Measurements from ENCODE around the gene PRKCZ.

PRKCZ gene

DNA sequence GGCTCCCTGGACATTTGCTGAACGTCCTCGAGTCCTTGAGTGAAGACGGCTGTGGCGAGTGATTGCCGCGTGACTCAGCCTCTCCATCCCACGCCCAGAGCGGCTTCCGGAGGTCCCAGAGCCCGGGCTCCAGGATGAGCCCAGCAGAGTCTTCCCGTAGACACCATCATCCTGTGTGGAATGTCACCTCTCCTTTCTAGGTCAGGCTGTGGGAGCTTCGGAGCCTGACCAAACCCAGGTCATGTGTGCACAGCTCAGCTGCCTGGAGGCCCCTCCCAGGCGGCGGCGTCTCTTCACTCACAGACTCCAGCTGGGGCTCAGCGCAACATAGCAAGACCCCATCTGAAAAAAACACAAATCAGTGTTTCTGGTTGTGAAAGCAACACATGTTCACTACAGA lies 38.2 kb downstream of the PRKCZ start:
- Histone ChIP-seq H3K9ac (no peak overlapping the region), H3K79me2 (no peaks in the 10 kb centered on the region), H2AFZ (no peak overlapping the region), H3K4me1 (no peaks in the 10 kb centered on the region), H3K36me3 (ENCODE audit: control insufficient read depth, insufficient read depth, low read length) (no peaks in the 10 kb centered on the region), H3K9me3 (ENCODE audit: control insufficient read depth, low read length) (no peaks in the 10 kb centered on the region), H3K27ac (no peak overlapping the region), H3K27me3 (ENCODE audit: control insufficient read depth, insufficient read depth, low read length) (no peaks in the 10 kb centered on the region), H3K4me3 (ENCODE audit: low read depth, low read length) (no peak overlapping the region), H3K4me2 (ENCODE audit: low read length) (no peak overlapping the region)
- TF ChIP-seq, protein P1, sequence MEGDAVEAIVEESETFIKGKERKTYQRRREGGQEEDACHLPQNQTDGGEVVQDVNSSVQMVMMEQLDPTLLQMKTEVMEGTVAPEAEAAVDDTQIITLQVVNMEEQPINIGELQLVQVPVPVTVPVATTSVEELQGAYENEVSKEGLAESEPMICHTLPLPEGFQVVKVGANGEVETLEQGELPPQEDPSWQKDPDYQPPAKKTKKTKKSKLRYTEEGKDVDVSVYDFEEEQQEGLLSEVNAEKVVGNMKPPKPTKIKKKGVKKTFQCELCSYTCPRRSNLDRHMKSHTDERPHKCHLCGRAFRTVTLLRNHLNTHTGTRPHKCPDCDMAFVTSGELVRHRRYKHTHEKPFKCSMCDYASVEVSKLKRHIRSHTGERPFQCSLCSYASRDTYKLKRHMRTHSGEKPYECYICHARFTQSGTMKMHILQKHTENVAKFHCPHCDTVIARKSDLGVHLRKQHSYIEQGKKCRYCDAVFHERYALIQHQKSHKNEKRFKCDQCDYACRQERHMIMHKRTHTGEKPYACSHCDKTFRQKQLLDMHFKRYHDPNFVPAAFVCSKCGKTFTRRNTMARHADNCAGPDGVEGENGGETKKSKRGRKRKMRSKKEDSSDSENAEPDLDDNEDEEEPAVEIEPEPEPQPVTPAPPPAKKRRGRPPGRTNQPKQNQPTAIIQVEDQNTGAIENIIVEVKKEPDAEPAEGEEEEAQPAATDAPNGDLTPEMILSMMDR (IDR thresholded peaks at IDR 0.05), result no peak

DNA sequence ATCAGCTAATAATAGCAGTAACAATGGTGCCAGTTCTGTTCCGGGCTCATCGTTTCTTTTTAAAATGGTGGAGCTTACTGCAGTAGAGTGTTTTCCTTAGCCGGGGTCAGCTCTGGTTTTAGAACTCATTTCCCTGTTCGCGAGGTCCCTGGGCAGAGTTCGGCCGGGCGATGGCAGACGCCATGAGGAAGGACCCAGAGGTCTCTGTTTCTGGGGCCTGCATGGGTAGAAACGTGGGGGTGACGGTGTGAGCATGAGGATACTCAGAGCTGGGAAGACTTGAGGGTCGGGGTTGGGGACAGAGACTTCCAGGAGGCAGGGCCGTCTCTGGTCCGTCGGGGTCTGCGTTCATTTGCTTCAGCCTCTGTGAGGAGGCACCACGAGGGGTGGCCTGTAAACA lies 38.8 kb downstream of the PRKCZ start:
- no peaks in the 10 kb centered on the region for H3K79me2 ChIP-seq
- H3K4me3 ChIP-seq (ENCODE audit: low read depth, low read length), result no peak overlapping the region
- no peaks in the 10 kb centered on the region for H3K4me1 ChIP-seq
- no peak overlapping the region for H3K27ac ChIP-seq
- no peak overlapping the region for H3K9ac ChIP-seq
- no peaks in the 10 kb centered on the region for H3K27me3 ChIP-seq (ENCODE audit: control insufficient read depth, insufficient read depth, low read length)
- H3K36me3 ChIP-seq (ENCODE audit: control insufficient read depth, insufficient read depth, low read length), result no peaks in the 10 kb centered on the region
- H3K4me2 ChIP-seq (ENCODE audit: low read length), result no peak overlapping the region
- TF ChIP-seq, protein P1 (IDR thresholded peaks at IDR 0.05), result no peak
- no peaks in the 10 kb centered on the region for H3K9me3 ChIP-seq (ENCODE audit: control insufficient read depth, low read length)
- H2AFZ ChIP-seq, result no peak overlapping the region

DNA sequence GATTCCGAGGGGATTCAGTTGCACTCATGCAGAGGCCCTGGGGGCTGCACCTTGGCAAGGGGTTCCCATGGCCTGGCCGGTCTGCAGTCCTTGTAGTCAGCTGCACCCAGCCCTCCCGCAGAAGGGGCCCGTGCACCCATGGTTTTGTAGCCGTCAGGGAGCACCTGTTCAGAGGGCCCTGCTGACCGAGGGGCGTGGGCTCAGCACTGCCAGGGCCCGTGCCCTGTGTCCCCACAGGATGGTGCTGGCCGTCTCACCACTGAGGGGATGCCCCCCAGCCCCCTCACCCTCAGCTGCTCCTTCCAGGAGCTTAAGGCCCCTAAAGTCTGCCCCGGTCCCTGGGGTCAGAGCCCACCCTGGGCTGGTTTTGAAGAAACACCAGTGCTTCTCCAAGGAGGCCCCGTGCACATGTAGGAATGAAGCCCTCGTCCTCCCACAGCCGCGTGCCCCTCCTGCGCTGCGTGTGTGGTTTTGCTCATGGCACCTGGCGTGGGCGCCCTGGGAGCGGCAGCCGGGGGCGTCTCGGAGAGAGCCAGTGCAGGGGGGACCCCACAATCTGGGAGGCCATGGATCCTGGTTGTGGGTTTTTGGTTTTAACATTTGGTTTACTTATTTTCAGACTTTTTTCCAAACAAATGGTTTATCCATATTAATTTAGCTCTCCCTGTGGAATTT lies 40.1 kb downstream of the PRKCZ start:
- no peaks in the 10 kb centered on the region for H3K4me1 ChIP-seq
- H3K4me2 ChIP-seq (ENCODE audit: low read length), result no peak overlapping the region
- no peaks in the 10 kb centered on the region for H3K27me3 ChIP-seq (ENCODE audit: control insufficient read depth, insufficient read depth, low read length)
- no peak overlapping the region for H3K4me3 ChIP-seq (ENCODE audit: low read depth, low read length)
- H2AFZ ChIP-seq, result no peak overlapping the region
- TF ChIP-seq, protein P1 (IDR thresholded peaks at IDR 0.05), result no peak
- no peak overlapping the region for H3K27ac ChIP-seq
- no peaks in the 10 kb centered on the region for H3K79me2 ChIP-seq
- H3K9me3 ChIP-seq (ENCODE audit: control insufficient read depth, low read length), result no peaks in the 10 kb centered on the region
- H3K36me3 ChIP-seq (ENCODE audit: control insufficient read depth, insufficient read depth, low read length), result no peaks in the 10 kb centered on the region
- no peak overlapping the region for H3K9ac ChIP-seq

DNA sequence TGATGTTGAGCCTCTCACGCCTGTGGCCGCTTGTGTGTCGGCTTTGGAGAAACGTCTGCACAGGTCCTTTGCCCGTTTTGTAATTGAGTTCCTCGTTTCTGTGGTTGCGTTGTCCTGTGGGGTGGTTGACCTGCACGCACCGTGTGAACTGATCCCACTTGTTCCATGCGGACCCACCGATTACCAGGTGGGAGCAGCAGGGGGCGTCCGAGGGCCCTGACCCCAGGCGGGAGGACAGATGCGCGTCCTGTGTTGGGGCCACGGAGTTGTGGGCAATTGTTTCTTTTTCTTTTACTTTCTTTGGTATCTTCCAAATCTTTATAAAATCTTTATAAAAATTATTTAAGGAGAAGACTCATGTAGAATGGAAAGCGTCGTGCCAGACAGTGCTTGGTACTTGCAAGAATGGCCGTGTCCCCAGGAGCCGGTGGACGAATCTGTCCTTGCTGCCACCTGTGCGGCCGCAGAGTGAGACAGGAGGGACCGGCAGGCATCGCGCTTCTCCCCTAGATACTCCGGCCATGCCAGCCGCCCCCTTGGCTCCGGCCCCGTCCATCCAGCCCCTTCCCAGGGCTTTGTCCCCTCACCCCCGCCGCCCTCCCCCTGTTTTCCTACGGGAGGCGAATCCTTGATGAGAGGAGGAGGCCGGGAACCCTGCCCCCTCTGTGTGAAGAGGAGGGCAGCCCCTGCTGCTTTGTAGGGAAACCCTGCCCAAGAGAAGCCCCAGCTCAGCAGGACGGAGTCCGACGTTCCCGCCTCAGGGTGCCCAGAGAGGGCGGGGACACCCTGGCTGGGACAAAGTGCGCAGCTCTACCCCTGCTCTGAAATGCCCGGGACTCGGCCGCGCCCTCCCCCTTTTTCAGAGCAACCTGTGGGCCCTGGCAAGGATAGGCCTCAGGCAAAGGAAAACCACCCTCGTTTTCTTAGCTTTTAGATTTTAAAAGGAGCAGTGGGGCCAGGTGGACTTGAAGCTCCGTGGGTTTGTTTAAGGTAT lies 41.7 kb downstream of the PRKCZ start:
- Histone ChIP-seq H3K27ac (no peak overlapping the region), H3K9ac (no peak overlapping the region)

More for the DNA sequence above, 41.7 kb downstream of the PRKCZ start:
- H3K4me2 ChIP-seq (ENCODE audit: low read length), result no peak overlapping the region
- no peaks in the 10 kb centered on the region for H3K79me2 ChIP-seq
- no peaks in the 10 kb centered on the region for H3K9me3 ChIP-seq (ENCODE audit: control insufficient read depth, low read length)
- no peak overlapping the region for H3K4me3 ChIP-seq (ENCODE audit: low read depth, low read length)
- H2AFZ ChIP-seq, result no peak overlapping the region
- H3K4me1 ChIP-seq, result no peaks in the 10 kb centered on the region
- H3K36me3 ChIP-seq (ENCODE audit: control insufficient read depth, insufficient read depth, low read length), result no peaks in the 10 kb centered on the region
- TF ChIP-seq, protein P1 (IDR thresholded peaks at IDR 0.05), result no peak
- H3K27me3 ChIP-seq (ENCODE audit: control insufficient read depth, insufficient read depth, low read length), result no peaks in the 10 kb centered on the region

Data from parathyroid adenoma (tissue), 2 donors.